ENCODE data around the gene ZMYM3. TPM values are rescaled to one million over a fixed set of nuclear protein-coding genes. Genes with fewer than 3 reads are reported as not detected.

Gene ZMYM3
- total RNA-seq, 1 donor from 2014 or later = 11.7 TPM

DNA sequence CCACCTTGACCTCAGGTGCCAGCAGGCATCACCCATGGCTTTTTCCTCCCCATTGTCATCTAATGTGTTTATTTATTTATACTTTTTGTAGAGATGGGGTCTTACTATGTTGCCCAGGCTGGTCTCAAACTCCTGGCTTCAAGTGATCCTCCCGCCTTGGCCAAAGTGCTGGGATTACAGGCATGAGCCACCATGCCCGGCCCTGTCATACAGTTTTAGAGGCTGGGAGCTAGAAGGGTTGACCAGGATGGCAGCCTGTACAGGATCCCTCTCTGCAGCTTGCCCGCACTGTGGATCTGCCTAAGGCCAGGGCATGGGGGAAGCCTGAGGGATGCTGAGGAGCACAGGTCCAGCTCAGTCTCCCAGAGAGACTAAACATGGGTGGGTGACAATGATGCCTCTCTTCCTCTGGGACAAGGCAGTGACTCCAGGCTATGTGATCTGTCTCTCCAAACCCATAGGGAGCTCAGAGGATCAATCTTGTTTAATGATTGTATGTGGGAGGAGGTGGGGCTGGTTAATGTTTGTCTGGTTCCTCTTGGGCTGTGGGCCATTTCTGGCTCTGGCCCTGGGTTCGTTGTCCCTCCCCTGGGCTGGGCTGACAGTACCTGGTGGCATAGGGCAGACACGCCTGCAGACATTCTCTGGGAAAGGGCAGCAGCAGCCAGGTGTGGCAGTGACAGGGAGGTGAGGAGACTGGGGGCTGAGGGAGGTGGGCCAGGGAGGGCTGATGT, 39.2 kb downstream of the ZMYM3 start:
- DNase-seq (ENCODE audit: low read depth, low spot score) = no peak

DNA sequence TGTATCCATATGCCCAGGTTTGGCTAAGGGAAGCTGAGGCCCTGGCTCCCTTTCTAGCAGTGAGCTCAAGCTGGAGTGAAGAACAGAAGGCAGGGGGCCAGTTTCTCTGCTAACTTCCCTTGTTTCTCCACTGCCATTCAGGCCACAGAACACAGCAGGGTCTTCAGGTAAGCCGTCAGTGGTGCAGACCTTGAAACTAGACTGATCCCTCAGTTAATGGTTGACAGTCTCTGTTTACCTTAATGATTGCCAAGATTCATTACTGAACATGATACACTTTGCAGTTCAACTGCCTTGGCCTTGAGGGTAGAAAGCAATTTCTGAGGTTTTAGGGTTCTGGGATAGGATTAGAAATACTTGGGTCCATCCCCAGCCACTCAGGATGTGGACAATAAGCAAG, 39.8 kb downstream of the ZMYM3 start:
- no peak for DNase-seq (ENCODE audit: low read depth, low spot score)

DNA sequence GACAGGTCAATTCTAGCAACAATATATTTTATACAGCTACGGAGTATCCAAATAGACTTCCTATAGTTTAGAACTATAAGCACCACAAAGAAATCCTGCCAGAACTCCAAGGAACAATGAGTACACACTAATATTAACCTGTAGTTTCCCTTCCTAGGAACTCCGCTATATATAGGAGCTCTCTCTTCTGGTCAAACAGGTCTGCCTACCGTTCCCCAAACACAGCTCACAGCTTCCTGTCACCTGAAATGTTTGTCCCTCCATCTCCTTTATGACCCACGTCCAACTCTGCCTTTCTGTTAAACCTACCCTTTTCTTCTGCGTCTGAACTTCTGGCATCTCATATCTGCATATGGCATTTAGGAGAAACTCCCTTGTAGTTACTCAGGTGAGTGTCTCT, 41.4 kb downstream of the ZMYM3 start:
- no peak for DNase-seq (ENCODE audit: low read depth, low spot score)

DNA sequence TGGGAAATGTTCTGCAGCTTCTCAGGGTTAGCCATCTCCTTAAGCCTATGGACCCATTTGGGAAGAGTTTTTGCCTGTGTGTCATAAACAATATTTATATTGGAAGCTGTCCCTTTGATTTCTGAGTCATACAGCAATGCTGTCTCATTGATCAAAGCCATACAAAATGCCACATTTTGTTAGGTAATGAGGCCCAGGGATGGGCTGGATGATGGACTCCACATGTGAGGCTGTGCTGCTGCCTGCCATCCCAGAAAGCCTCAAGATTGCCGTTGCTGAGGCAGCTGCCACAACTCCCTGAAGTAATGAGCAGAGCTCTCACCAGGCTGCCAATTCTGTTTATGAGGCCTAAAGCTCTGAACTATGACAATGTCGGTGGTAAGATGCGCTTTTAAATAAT, 43.1 kb downstream of the ZMYM3 start:
- no peak for DNase-seq (ENCODE audit: low read depth, low spot score)

DNA sequence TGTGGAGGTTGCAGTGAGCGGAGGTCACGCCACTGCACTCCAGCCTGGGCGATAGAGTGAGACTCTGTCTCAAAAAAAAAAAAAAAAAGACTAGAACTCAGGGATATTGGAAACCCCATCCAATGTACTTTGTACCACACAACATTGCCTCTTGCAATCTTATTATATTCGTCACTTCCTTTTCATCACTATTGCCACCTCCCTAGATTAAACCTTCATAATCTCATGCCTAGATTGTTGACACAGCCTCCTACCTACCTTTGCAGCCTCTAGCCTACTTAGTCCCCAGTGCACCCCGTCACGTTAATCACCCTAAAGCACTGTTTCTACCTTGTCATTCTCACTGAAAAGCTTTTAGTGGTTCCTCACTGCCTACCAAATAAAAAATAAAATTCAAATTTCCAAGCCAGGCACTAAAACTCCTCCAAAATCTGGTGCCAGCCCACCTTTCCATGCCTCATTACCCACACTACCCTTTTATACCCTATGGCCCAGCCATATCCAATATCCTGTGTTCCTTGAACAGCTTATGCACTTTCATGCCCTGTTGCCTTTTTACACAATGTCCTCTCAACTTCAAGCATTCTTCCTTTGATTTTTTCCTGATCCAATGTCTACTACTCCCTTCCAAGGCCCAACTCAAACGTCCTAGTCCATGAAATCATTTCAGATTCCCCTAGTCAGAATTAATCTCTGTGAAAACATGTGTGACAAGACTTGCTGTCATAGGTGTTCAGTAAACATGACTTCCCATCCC, 54.5 kb downstream of the ZMYM3 start:
- DNase-seq (ENCODE audit: low read depth, low spot score) = no peak

DNA sequence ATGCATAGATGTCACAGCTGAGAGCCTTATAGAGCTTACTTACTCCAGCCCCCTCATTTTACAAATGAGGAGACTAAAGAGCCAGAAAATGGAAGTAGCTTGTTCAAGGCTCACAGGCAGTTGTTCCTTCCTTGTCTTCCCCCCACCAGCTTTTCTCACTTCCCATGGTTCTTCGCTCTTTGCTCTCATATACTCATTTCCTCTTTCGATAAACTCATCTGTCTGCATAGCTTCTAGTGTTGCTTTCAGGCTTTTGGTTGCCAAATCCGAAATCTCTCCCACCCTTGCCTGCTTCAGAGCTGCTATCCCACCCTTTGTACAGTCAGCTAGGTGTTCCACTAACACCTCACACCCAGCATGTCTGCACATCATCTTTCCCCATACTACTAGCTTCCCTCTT, 55.9 kb downstream of the ZMYM3 start:
- DNase-seq (ENCODE audit: low read depth, low spot score) = no peak

DNA sequence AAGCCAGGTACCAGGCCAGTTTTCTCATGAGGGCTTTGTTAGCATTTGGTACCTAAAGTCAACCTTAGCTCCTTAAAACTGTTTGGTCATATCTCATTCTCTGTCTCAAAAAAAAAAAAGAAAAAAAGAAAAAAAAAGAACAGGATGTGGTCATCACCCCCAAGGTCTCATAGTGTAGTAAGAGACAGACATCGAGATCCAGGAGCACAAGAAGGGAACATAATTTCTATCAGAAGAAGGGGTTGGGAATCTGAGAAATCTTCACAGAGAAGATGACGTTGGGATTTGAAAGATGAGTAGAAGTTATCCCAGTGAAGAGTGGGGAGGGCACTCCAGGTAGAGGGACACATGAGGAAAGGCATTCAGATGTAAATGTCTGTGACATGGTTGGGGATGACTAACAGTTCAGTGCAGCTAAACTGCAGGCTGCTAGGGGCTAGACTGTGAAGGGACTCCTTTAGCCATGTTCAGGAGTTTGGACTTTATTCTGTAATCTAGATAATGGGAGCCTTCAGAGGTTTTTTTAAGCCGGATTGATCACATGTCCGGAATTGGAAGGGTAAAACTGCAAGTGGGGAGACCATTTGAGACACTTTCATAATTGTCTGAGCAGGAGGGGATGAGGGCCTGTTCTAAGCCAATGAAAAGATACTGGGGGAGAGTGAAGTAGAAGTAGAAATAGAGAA, 57.8 kb downstream of the ZMYM3 start:
- no peak for DNase-seq (ENCODE audit: low read depth, low spot score)

DNA sequence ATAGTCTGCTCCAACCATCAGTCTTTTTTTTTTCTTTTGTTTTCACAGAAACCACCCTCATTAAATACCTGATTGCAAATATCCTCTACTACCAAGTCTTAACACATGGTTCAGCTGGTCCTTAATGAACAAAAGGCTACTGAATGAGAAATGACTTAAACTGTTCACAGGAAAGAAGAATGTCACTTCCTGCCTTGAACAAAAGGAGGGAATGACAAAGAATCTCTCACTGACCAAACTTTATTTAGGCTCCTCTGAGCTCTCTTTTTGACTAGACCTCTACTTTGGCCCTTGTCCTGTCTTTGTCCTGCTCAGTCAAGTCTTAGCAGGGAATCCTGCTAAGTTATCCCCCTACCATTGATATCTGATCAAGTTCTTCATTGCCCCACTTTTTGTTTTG, 62.7 kb downstream of the ZMYM3 start:
- no peak for DNase-seq (ENCODE audit: low read depth, low spot score)

Other genes with a start within 250 kb of the ZMYM3 start
- 77.0 and 92.9 TPM in 2 replicates for gene SNX12, start 185.8 kb downstream of the ZMYM3 start, total RNA-seq
- 5.3 and 7.2 TPM in 2 replicates for gene FOXO4, start 158.3 kb downstream of the ZMYM3 start, total RNA-seq
- gene CXorf65, start 147.4 kb downstream of the ZMYM3 start, total RNA-seq = not detected in 2 replicates
- not detected in 2 replicates for gene IL2RG, start 142.6 kb downstream of the ZMYM3 start, total RNA-seq
- gene MED12, start 135.5 kb downstream of the ZMYM3 start, total RNA-seq = 18.3 and 27.8 TPM in 2 replicates
- gene NLGN3, start 109.3 kb downstream of the ZMYM3 start, total RNA-seq = 0.04 and 0.13 TPM in 2 replicates
- not detected in 2 replicates for gene GJB1, start 30.9 kb downstream of the ZMYM3 start, total RNA-seq
- 488 and 525 TPM in 2 replicates for gene NONO, start 29.5 kb upstream of the ZMYM3 start, total RNA-seq
- gene ITGB1BP2, start 47.6 kb upstream of the ZMYM3 start, total RNA-seq = 0.46 and 1.4 TPM in 2 replicates
- 37.2 and 43.0 TPM in 2 replicates for gene TAF1, start 112.2 kb upstream of the ZMYM3 start, total RNA-seq